ENCODE measurements around the gene CDH2.

The CDH2 gene

DNA sequence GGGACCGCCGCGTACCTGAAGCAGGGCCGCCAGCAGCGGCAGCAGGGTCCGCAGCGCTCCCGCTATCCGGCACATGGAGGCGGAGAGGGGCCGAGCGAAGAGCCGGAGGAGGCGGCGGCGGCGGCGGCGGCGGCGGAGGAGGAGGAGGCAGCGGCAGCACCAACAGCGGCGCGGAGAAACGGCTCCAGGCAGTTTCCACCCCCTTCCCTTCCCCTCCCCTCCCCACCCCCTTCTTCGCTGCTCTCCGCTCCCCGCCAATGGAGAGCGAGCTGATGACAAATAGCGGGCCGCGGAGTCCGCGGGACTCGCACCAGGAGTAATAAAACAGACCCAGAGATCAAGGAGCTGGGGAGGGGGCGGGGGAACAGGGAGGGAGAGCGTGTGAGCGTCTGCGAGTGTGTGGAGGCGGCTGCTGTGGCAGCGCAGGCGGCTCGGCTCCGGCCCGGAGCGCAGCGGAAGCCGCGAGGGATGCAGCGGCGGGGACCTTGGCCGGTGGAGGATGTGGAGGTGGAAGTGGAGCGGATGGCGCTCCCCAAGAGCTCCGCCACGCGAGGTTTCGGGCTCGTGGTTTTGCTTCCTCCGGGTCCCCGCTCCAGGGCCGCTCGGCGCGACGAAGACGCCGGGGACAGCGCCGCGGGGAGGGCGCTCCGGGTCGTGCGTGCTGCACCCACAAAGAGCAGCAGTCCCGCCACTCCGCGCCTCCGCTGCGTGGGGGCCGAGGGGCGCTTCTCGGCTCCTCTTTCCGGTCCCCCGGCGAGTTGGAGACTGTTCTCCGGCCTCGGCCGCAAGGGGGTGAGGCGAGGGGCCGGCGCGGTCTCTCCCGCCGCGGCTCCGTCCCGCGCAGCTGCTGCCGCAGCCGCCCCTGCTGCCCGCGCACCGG, at the start of gene CDH2:
TSS of gene CDH2 (minus strand) at position 183 of the 880 bp plus-strand sequence. CDS start at position 75, 108 bp downstream.
- peak; percentile 80 for DNase-seq

DNA sequence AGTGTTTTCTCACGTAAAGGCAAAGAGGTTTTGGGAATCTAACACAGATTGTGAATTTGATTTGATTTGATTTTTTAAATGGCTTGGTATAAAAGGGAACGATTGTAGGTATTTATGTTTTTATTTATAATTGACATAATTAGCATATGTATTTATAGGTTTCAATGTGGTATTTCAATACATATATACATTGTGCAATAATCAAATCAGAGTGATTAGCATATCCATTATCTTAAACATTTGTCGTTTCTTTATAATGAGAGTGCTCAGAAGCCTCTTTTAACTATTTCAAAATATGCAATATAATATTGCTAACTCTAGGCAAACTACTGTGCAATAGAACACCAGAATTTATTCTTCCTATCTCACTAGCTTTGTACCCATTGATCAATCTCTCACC, 35.1 kb upstream of the CDH2 start:
- DNase-seq = no peak

DNA sequence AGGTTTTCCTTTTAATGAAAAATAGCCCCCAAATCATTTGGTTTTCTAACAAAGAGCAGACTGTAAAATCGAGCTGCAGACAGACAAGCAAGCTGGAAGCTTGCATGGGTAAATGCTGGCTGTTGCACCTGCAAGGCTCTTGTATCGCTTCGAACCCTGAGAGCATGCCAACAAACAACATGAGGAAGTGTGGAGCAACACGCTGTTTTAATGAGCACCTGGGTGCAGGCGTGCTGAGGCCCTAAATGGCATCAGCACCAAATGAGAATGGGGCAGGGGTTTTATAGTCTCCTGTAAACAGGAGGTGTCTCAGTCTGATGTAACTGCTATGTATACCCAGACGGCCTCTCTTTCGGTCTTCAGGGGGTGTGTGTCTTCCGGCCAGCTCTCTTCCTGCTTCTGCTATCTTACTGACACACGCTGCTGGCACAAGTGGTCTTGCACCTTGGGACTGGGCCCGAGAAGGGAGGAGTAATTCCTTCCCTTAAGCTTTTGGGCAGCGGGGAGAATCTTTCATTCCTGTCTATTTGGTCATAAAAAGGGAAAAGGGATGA, 31.9 kb upstream of the CDH2 start:
- DNase-seq = no peak

DNA sequence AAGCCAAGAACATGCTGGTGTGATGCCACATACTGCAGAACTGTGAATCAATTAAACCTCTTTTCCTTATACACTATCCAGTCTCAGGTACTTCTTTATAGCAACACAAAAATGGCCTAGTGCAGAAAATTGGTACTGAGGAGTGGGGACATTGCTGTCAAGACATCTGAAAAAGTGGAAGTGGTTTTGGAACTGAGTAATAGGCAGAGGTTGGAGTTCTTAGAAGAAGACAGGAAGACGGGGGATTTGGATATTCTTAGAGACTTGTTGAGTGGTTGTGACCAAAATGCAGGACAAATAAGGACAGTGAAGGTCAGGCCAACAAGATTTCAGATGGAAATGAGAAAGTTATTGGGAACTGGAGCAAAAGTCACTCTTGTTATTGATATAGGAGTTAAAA, 31.3 kb upstream of the CDH2 start:
- no peak for DNase-seq

DNA sequence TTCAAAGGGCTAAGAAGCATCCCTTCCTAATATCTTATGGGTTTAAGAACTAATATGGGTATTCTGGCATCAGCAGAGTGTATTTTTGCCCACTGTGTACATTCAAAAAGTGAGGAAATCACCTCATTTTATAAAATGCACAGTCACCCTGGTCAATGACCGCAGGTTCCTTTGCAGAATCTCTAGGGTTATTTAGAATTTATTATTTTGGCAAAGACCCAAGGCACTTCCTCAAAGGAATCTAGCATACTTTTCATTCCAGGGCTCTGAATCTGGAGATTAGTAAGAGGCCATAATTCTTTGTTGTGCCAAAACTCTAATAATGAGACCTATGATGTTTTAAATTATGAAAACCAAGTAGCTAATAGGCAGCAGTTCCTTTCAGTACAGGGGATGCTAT, 27.2 kb upstream of the CDH2 start:
- DNase-seq = no peak

DNA sequence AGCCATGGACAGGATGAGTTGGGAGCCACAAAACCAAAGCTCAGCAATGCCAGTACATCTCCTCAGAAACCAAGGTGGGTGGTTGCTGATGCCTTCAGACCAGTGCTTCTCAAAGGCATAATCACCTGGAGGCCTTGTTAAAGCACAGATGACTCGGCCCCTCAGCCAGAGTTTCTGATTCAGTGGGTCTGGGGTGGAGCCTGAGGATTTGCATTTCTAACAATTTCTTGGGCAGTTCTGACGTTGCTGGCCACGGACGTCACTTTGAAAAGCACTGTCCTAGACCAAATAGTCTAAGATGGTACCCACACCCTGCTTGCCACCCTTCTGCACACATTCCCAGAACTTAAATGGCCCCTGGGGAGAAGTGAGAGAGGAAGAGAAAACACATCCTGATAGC, 24.1 kb upstream of the CDH2 start:
- no peak for DNase-seq

DNA sequence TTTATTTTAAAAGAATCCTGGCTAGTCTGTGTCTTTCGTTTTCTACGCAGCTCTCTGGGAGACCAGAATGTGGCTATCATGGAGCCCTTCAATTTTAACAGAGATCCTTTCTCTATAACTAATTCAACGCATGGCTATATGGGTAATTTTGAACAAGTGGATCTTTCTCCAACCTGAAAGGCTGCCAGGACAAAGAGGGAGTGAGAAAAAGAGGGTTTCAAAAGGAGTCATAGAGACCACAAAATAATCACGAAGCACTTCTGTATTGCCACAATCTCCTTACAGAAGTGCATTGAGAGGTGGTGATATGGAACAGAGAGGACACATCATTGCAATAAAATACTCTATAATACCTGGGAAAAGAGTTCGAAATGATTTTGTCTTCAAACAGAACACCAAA, 21.7 kb upstream of the CDH2 start:
- DNase-seq = no peak

DNA sequence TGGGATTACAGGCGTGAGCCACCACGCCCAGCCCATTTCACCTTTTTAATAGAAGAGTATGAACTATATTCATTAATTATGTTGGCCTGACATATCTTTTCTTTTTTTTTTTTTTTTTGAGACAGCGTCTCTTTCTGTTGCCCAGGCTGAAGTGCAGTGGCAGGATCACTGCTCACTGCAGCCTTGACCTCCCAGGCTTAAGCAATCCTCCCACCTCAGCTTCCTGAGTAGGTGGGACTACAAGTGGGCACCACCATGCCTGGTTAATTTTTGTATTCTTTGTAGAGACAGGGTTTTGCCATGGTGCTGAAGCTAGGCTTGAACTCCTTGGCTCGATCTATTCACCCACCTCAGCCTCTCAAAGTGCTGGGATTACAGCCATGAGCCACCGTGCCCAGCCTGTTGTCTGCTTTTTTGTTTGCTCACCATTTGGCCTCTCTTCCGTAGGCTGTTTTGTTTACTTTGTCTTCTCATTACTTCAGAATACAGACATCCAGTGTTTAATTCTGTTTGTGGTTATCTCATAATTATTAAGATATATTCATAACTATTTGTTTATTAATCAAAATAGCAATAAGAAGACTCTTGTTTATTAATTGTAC, 16.3 kb upstream of the CDH2 start:
- DNase-seq = no peak

DNA sequence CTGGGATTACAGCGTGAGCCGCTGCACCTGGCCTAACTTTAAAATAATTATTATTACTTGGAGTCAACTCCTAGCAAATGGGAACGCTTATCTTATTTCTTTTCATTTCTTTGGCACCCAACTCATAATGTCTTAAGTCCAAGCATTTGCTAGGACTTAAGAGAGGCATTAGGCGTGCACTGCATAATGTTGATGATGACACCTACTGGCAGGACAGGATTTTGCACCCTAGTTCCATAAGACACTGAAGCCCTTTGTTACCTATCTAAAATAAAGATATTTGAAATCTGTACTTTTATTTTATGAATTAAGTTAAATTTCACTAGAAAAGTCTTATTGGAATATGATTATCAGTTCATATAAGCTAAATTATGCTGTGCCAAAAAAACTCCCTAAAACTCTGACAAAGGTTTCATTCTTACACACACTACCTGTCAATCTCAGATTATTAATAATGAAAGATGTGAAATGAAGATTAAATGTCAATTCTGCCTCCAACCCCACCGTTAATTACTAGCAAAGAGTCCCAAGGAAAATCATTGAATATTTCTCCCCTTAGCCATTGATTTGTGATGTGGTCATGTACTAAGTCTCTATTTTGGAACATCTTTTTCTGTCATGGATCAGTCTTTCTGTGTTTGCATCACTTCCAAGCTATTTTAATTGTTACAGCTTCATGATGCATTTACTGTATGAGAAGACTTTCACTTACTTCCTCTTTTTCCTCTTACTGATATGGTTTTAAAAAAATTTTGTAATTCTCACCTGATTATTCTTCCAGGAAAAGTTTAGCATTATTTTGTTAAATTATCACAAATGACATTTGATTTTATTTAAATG, 12.7 kb upstream of the CDH2 start:
- DNase-seq = no peak

DNA sequence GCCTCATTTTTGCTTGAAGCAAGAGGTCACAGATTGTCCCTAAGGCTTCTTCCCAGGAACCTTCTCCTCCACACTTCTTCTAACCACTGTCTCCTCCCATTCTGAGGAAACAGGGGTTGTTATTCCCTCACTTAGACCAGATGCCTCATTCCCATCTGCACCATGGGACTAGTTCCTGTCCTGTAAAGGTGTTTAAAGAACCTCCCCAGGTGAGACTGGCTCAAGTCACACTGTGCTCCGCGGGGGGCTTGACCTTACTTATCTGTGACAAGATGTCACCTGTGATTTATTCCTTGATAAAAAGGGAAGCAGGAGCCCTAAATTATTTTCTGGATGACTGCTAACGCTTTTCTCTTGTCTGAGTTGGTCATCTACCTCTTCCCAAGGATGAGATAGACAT, 8.2 kb upstream of the CDH2 start:
- no peak for DNase-seq

DNA sequence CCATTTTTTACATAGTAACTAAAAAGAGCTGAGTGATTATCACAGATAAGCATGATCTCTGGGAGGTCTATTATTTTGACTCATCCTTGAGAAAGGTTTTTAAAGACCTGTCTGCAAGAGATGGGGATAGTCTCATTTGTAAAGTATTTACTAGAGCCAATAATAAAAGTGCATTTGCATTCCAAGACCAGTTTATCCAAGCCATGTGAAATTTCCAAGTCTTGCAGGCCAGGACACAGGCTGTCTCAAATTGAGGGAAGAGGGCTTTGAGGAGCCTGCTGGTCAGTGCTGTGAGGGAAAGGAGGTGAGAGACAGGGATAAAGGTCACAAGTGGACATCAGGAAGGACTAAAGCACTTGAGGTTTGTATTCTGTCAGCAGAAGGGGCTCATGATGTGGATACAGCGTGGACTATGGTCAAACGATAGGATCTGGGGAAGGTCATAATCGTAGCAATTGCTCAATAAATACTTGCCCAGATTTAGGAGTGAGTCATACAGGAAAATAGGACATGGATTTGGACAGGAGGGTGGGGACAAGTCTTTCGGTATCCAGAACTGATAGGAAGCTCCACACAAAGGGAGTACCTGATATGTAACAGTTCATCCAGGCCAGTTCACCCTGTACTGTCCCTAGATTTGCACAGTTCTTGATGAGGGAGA, 6.6 kb upstream of the CDH2 start:
- DNase-seq = no peak

DNA sequence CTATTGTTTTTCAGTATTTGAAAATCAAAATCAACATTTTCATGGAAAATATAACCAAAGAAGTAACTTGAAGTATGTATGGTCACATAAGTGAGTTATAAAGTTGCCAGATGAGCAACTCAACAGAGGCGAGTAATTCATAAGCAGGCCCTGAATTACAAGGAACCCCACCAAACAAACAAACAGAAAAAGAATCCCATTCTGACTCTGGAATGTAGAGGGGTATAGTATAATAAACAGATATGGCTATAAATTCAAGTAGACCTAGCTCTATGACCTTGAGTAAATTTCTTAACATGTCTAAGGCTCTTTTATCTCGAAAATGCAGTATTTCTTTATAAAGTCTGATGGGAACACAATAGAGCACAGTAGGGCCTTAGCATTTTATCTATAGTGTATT, 4.7 kb upstream of the CDH2 start:
- DNase-seq = no peak

DNA sequence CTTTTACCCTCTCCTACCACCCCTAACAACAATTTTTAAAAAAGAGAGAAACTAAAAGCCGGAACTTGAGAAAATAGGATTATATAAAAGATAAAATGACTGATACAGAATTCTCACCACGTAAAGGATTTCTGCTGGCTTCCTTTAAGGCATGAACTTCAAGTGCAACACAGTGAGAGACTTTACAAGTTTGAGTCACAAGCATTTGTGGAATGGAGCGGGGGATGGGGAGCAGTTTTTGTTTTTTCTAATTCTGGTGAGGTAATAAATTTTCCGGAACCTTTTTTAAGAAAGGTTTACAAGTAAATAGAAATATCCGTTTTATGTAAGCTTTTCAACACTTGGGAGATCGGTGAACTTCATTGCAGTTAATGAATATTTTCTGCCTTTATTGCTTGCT, 1.8 kb upstream of the CDH2 start:
- DNase-seq = no peak

DNA sequence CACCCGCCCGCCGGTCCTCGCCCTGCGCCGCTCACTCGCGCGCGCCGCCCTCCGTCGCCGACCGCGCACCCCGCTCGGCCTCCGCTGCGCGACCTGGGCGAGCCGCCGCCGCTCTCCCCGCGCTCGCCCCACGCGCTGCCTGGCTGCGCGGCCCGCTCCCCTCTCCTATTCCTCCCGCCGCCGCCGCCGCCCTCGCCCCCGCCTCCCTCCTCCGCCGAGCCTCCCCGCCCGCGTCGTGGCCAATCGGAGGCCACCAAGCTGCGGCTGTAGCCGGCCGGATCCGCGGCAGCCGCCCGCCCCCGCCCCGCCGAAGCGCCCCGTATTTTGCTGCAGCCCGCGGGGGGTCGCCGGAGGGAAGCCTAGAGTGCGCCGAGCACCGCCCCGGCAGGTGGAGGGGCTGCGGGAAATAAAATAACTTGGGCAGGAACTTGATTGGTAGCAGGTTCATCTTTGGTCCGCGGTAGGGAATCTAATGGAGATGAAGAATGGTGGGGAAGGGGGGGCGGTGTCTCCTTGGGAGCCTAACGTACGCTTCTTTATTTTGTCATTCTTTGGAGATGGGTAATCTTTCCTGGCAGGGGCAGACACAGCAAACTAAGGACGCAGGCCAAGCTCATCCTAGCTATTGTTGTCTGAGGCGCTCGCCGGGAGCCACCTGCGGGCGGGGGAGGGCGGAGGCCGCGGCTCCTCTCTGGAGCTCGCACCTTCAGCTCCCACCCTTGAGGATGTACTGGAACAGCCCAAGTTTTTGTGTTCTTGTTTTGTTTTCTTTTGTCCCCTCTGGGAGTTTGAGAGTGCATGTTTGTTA, 1.1 kb upstream of the CDH2 start:
- peak; percentile 83 for DNase-seq

DNA sequence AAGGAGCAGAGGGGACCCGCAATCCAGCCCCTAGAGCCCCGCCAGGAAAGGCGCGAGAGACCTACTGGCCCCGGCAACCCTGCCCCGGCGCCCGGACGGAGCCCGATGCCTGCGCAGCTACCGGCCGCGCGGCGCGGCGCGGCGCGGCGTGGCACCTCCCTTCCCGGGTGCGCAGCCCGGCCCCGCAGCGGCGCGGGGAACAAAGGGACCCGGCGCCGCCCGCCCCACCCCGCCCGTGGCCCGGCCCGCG, 307 bp downstream of the CDH2 start:
- DNase-seq = no peak

DNA sequence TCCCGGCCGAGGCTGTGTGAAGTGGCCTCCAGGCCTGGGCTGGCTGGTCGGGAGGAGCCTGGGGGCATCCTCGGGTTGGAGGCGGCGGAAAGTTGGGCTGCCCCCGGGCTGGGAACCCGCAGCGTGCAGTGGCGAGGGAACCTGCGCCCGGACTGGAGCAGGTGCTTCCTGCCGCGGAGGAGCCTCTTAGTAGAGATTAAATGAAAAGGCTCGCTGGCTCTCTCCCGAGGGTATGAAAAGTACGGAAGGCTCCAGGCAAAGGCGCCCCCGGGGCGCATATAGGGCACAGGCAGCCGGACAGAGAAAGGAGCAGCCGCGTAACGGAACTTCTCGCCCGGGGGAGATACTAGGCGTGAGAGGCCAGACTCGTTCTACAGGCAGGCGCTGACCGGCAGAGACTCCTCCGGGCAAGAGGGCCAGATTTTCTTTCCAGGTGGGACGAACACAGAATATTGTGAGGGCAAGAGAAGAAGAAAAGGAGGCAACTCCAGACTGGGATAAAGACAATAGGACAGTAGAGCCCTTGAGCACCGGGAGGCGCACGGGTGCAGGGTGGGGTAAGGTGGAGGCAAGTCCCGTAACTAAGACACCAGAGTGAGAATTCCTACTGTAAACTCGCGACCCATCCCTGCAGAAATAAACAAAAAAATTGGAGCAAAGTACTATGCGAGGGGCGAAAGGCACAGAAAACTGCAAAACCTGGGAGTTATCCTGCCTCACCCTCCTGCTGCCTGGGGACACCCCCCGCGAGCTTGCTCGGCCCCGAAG, 816 bp downstream of the CDH2 start:
- DNase-seq = peak; percentile 33

DNA sequence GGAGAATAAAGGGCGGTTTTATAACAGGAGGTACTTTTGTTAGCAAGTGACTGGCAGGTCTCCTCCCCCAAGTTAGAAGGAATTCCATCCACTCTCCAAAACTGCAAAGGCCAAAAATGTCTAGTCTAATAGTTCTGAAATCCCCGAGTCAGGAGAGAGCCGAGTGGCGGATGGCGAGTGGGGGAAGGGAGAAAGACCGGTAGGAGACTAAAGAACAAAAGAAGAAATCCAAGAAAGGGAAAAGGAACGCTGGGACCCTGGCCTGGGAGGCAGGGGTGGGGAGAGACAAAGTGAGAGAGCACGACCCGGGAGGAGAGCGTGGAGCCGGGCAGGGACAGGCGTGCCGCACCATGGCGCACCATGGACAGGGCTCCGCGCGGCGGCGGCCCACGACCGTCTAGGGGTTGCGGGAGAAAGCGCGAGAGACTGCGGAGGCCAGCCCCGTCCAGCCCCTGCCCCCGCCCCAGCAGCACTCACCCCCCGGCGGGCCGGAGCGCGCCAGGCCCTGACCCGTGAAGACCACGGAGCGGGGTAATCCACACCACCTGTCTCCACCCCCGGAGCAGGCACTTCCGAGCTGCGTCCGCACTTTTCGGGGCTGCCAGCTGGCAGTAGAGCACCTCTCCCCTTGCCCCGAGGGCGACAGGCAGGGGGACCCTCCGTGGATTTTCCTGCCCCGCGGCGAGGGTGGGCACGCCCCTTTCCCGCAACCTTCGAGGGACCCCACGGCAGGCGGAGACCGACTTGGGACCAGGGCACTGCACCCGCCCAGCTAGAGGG, 1.6 kb downstream of the CDH2 start:
- DNase-seq = no peak

DNA sequence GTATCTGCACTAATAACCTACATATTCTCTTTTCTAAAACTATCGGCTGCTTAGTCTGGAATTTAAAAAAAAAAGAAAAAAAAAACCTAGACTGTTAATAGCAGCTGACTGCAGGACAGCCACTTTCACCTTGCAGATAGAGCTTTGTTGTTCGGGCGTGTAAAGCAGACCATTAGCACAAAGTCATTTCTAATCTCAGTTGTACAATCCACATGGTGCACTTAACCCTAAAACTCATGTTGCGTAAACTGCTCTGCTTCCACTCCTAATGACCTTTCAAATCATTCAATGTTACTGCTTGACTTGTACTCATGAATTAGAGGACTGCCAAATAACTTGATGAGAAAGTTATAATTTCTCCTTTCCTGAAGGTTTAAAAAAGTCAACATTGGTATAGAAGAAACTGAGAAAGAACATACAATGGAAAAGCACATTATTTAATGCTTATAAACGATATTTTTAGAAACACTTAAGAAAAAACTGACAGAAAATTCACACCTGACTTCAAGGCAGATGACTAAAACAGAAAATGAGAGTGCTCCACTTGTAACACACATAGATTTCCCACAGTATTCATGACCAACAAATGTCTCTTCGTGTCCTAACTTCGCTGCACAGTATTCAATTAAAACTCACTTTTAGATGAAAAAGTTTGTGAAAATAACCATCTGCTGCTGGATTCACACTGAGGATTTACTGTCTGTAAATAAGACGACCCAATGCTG, 2.6 kb downstream of the CDH2 start:
- no peak for DNase-seq

DNA sequence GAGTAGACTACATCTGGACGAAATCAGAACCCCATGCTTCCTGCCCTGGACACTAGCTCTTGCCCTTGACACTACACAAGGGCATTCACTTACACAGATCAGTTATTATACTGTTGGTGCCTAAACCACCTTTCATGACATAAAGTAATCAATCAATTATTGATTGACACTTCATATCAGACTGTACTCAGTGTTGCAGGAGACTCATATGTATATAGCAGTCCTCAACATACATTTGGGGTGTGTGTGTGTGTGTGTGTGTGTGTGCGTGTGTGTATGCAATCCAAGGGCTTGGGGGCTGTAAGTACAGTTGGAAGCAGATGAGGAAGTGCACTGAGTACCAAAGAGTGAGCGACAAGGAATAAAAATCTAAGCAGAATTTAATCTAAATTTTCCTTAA, 5.1 kb downstream of the CDH2 start:
- no peak for DNase-seq

DNA sequence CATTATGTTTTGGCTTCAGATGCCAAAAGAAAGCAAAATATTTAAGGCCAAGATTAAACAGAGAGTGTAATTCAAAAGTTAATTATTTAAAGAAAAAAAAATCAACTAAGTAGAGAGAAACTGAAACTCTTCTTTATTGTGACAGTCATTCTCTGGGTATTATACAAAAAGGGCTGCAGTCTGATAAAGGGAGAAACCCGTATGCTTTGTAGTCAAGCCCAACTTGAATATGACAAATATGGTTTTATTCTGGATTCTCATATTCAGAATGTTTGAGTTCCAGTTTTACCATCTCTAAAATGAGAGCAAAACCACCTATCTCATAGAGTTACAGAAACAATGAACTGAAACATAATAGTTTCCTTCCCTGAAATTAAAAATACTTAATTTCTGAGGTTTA, 8.2 kb downstream of the CDH2 start:
- no peak for DNase-seq
